ENCODE data around the gene GPER1.

Gene GPER1

DNA sequence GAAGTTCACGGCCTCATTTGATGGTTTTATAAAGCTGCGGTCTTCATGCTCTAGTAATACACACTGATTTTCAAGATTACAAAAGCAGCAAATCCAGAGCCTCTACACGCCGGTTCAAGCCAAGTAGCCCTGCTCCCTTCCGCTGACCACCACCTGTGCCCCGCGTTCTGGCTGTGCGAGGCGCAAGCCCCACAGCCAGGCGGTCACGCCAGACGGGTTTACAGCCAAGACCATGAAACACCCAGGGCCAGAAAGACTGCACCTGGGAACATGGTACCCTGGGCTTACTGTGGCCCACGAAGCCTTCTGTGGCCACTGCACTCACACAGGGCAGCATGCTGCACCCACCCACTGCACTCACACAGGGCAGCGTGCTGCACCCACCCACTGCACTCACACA lies 33.6 kb downstream of the GPER1 start:
- Histone ChIP-seq H3K4me2 (ENCODE audit: low read length) (no peak overlapping the region), H3F3A (ENCODE audit: control insufficient read depth, insufficient read depth) (0 out of 2 replicates have a peak, but pooled peaks cover 3% of the 10 kb centered on the region), H4K20me1 (ENCODE audit: control insufficient read depth, insufficient read depth, low read depth, low read length) (peaks cover 7% of the 10 kb centered on the region; the same call in 1 of the 2 replicates), H3K4me1 (ENCODE audit: control insufficient read depth, low read length) (peaks cover 6% of the 10 kb centered on the region), H3K27ac (ENCODE audit: low read depth, low read length) (no peak overlapping the region), H3K27me3 (ENCODE audit: control insufficient read depth, low read length) (no peaks in the 10 kb centered on the region), H3K4me3 (ENCODE audit: low read length) (no peak overlapping the region), H3K36me3 (ENCODE audit: control insufficient read depth, low read length) (peaks cover 17% of the 10 kb centered on the region), H3K9me3 (ENCODE audit: control insufficient read depth, insufficient read depth, low read length) (no peaks in the 10 kb centered on the region), H3K9me2 (replicated peaks; ENCODE audit: control insufficient read depth, low read length) (no peaks in the 10 kb centered on the region), H3K79me2 (ENCODE audit: control insufficient read depth, low read length) (peaks cover 40% of the 10 kb centered on the region)
- TF ChIP-seq EZH2phosphoT487 (IDR thresholded peaks at IDR 0.05; ENCODE audit: borderline replicate concordance, low read length), result no peak
- TF ChIP-seq, protein P1, sequence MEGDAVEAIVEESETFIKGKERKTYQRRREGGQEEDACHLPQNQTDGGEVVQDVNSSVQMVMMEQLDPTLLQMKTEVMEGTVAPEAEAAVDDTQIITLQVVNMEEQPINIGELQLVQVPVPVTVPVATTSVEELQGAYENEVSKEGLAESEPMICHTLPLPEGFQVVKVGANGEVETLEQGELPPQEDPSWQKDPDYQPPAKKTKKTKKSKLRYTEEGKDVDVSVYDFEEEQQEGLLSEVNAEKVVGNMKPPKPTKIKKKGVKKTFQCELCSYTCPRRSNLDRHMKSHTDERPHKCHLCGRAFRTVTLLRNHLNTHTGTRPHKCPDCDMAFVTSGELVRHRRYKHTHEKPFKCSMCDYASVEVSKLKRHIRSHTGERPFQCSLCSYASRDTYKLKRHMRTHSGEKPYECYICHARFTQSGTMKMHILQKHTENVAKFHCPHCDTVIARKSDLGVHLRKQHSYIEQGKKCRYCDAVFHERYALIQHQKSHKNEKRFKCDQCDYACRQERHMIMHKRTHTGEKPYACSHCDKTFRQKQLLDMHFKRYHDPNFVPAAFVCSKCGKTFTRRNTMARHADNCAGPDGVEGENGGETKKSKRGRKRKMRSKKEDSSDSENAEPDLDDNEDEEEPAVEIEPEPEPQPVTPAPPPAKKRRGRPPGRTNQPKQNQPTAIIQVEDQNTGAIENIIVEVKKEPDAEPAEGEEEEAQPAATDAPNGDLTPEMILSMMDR (IDR thresholded peaks at IDR 0.05; ENCODE audit: low read depth, low read length, poor library complexity, severe bottlenecking), result no peak

- peaks cover 38% of the 10 kb centered on the region for H3K79me2 ChIP-seq (ENCODE audit: control insufficient read depth, low read length)
- H3K4me1 ChIP-seq (ENCODE audit: control insufficient read depth, low read length), result peaks cover 6% of the 10 kb centered on the region
- 0 out of 2 replicates have a peak, but pooled peaks cover 4% of the 10 kb centered on the region for H3F3A ChIP-seq (ENCODE audit: control insufficient read depth, insufficient read depth)
- H3K4me2 ChIP-seq (ENCODE audit: low read length), result no peak overlapping the region
- no peak overlapping the region for H3K4me3 ChIP-seq (ENCODE audit: low read length)
- TF ChIP-seq EZH2phosphoT487 (IDR thresholded peaks at IDR 0.05; ENCODE audit: borderline replicate concordance, low read length), result no peak
- TF ChIP-seq, protein P1 (IDR thresholded peaks at IDR 0.05; ENCODE audit: low read depth, low read length, poor library complexity, severe bottlenecking), result no peak
- peaks cover 23% of the 10 kb centered on the region for H3K36me3 ChIP-seq (ENCODE audit: control insufficient read depth, low read length)
- H3K9me2 ChIP-seq (replicated peaks; ENCODE audit: control insufficient read depth, low read length), result no peaks in the 10 kb centered on the region
- H3K27me3 ChIP-seq (ENCODE audit: control insufficient read depth, low read length), result no peaks in the 10 kb centered on the region
- H3K9me3 ChIP-seq (ENCODE audit: control insufficient read depth, insufficient read depth, low read length), result no peaks in the 10 kb centered on the region
- no peak overlapping the region for H3K27ac ChIP-seq (ENCODE audit: low read depth, low read length)
- H4K20me1 ChIP-seq (ENCODE audit: control insufficient read depth, insufficient read depth, low read depth, low read length), result peaks cover 7% of the 10 kb centered on the region; the same call in 1 of the 2 replicates
These were observed 34.2 kb downstream of the GPER1 start for GRCh38 chr7:1121886-1122831.

DNA sequence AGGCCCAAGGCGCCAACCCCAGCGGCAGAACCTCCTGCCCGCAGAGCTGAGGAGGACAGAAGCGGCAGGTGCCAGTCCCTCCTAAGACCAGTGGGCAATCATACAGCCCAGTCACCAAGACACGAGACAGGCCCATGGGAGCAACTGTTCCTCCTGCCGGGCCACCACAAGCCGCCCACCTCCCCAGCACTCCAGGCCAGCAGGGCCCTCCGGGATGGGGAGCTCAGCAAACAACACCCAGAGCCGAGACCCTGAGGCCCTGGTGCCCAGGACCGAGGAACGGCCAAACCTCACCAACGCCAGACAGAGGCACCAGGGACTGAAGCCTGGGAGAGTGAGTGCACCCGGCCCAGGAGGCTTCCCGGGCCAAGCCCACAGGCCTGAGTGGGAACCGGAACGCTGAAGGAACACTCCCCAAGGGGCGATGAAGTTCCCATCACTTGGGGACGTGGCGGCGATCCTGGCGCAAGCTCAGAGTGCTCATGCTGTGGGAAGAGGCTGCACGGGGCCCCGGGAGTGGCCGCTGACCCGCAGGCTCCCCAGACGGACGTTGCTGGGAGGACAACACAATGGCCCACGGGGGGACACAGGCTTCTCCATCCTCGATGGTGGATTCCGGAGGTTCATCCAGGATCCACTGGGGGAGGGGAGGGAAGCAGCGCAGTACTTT lies 35.1 kb downstream of the GPER1 start:
- peaks cover 32% of the 10 kb centered on the region for H3K79me2 ChIP-seq (ENCODE audit: control insufficient read depth, low read length)
- TF ChIP-seq, protein P1 (IDR thresholded peaks at IDR 0.05; ENCODE audit: low read depth, low read length, poor library complexity, severe bottlenecking), result no peak
- TF ChIP-seq EZH2phosphoT487 (IDR thresholded peaks at IDR 0.05; ENCODE audit: borderline replicate concordance, low read length), result no peak
- H3K27ac ChIP-seq (ENCODE audit: low read depth, low read length), result no peak overlapping the region
- H4K20me1 ChIP-seq (ENCODE audit: control insufficient read depth, insufficient read depth, low read depth, low read length), result peaks cover 5% of the 10 kb centered on the region; the same call in 1 of the 2 replicates
- no peak overlapping the region for H3K4me3 ChIP-seq (ENCODE audit: low read length)
- H3F3A ChIP-seq (ENCODE audit: control insufficient read depth, insufficient read depth), result 0 out of 2 replicates have a peak, but pooled peaks cover 6% of the 10 kb centered on the region
- peaks cover 6% of the 10 kb centered on the region for H3K4me1 ChIP-seq (ENCODE audit: control insufficient read depth, low read length)
- H3K36me3 ChIP-seq (ENCODE audit: control insufficient read depth, low read length), result peaks cover 17% of the 10 kb centered on the region
- no peaks in the 10 kb centered on the region for H3K9me3 ChIP-seq (ENCODE audit: control insufficient read depth, insufficient read depth, low read length)
- no peaks in the 10 kb centered on the region for H3K9me2 ChIP-seq (replicated peaks; ENCODE audit: control insufficient read depth, low read length)
- no peak overlapping the region for H3K4me2 ChIP-seq (ENCODE audit: low read length)
- no peaks in the 10 kb centered on the region for H3K27me3 ChIP-seq (ENCODE audit: control insufficient read depth, low read length)
